Fibroblast of pulmonary artery (primary cell): ENCODE results near the gene PTPN23.

Experiments used
- DNase-seq: peaks from one replicate; pipeline ENCODE4 v3.0.0-alpha.2; 2010; ENCODE audit warnings: low read depth
- H3K4me3 ChIP-seq: replicated peaks from 2 replicates; pipeline ENCODE4 v1.5.1; 2011; ENCODE audit warnings: low read depth, mild to moderate bottlenecking, control low read depth, low read length, moderate library complexity
- TF ChIP-seq, protein P1 (sequence below): IDR thresholded peaks from 2 replicates; pipeline ENCODE4 v1.5.1; 2011; ENCODE audit warnings: mild to moderate bottlenecking, control low read depth, low read length, inconsistent platforms; ENCODE audit errors: missing control alignments

The PTPN23 gene

DNA sequence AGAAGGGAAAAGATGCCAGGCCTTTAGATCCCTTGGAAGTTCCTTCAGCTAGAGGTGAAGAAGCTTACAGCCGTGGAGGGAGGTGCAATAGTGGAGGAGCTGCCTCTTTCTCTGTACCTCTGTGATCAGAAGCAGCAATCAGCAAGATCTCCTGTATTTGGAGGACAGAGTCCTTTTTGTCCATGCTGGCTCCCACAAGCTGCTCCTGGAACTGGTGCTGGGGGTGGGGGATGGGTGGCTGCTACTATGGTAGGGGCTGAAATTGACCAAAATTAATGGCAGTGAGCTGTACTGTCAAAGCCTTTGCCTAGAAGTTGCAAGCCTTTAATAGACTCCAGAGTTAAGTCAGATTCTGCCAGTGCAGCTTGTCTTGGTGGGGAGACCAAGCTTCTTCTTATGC, 18.2 kb downstream of the PTPN23 start:
- TF ChIP-seq, protein P1, sequence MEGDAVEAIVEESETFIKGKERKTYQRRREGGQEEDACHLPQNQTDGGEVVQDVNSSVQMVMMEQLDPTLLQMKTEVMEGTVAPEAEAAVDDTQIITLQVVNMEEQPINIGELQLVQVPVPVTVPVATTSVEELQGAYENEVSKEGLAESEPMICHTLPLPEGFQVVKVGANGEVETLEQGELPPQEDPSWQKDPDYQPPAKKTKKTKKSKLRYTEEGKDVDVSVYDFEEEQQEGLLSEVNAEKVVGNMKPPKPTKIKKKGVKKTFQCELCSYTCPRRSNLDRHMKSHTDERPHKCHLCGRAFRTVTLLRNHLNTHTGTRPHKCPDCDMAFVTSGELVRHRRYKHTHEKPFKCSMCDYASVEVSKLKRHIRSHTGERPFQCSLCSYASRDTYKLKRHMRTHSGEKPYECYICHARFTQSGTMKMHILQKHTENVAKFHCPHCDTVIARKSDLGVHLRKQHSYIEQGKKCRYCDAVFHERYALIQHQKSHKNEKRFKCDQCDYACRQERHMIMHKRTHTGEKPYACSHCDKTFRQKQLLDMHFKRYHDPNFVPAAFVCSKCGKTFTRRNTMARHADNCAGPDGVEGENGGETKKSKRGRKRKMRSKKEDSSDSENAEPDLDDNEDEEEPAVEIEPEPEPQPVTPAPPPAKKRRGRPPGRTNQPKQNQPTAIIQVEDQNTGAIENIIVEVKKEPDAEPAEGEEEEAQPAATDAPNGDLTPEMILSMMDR = no peak
- no peak overlapping the region for H3K4me3 ChIP-seq

DNA sequence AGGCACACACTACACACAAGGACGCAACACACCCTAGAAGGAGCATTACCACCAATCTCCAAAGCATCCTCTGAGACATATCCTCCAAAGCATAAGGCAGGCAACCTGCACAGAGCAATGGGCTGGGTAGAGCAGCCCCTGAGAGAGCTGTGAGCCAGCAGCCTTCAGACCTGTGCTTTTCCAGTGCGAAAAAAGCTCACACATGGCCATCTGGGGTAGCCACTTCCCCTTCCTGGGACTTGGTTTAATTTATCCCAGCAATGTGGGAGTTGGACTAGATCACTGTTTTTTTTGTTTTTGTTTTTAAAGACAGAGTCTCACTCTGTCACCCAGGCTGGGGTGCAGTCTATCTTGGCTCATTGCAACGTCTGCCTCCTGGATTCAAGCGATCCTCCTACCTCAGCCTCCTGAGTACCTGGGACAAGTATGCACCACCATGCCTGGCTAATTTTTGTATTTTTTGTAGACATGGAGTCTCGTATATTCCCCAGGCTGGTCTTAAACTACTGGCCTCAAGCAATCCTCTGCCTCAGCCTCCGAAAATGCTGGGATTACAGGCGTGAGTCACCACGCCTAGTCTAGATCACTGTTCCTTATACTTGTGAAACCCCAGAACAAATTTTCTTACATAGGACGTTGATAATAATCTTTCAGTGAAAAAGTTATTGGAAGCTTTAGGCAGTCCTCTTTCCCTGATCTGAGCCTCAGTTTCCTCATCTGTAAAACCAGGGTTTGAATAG, 18.9 kb downstream of the PTPN23 start:
- no peak for DNase-seq
- no peak overlapping the region for H3K4me3 ChIP-seq
- TF ChIP-seq, protein P1 = no peak

More for the DNA sequence above, 18.2 kb downstream of the PTPN23 start:
- no peak for DNase-seq

DNA sequence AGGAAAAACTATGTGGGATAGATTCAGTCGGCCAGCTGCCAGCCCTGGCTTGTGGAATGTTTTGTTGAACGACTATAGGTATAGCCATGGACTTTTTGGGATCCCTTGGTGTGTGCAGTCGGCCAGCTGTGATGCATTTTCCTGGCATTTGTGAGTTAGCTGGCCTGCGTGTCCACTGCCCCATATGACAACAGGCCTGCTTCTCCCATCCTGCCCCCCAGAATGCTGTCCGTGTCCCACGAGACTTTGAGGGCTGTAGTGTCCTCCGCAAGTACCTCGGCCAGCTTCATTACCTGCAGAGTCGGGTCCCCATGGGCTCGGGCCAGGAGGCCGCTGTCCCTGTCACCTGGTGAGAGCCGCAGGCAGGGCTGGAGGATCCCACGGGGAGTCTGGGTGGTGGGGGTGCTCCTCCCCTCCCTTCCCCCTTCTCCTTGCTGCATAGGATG, 23.6 kb downstream of the PTPN23 start:
- no peak overlapping the region for H3K4me3 ChIP-seq
- no peak for DNase-seq
- TF ChIP-seq, protein P1 = no peak

DNA sequence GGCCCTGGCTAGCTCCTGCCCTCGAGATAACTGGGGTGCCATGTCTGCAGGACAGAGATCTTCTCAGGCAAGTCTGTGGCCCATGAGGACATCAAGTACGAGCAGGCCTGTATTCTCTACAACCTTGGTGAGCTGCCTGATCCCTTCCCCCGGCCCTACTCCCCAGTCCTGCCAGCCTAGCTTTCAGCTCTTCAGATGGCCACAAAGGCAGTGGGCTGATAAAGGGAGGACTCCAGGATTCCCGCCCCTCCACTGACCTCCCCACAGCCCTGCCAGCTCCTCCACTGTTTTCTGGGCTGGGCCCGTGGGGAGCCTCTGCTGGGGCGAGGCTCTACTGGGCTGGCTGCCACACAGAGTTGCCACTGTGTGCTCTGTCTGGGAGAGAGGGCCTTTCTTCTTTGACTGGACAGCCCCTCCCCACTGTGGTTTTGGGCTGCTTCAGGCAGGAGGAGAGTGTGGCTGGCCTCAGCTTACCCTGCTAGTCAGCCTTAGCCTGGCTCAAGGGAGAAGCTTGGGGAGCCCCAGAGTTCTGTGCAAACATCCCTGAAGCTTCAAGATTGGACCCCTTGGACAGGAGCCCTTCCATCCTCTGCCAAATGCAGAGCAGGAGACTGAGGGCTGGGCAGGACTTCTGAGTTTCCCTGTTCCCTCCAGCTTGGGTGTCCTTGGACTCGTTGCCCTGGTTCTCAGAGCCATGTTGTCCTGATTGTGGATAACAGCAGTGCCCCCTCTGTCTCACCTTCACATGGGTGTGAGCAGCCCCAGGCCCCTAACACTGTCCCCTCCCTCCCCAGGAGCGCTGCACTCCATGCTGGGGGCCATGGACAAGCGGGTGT, 24.4 kb downstream of the PTPN23 start:
- no peak overlapping the region for H3K4me3 ChIP-seq
- DNase-seq = peak; percentile 46
- TF ChIP-seq, protein P1 = no peak

DNA sequence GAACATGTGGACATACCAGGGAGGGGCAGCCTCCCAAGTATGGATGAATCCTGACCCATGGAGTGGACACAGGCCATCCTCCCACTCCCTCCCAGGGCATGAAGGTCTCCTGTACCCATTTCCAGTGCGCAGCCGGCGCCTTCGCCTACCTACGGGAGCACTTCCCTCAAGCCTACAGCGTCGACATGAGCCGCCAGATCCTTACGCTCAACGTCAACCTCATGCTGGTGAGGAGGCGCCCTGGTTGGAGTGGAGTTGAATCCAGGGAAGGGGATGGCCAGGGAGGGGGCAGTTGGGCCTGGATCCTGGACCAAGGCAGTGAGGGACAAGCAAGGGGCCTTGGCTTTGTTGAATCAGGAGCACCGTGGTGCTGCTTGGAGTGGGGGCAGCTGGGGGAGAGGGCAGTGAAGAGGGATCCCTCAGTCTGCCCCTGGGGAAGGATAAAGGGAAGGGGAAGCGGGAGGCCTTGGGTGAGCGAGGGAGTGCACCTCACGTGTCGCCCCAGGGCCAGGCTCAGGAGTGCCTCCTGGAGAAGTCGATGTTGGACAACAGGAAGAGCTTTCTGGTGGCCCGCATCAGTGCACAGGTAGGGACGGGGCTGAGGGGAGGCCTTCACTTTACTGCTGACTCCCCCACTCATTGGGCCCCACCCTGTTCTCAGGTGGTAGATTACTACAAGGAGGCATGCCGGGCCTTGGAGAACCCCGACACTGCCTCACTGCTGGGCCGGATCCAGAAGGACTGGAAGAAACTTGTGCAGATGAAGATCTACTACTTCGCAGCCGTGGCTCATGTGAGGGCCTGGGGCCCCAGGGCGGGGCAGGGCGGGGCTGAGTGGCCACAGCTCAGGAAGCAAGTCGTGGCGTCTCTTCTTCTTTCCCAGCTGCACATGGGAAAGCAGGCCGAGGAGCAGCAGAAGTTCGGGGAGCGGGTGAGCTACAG, 25.3 kb downstream of the PTPN23 start:
- no peak for DNase-seq
- no peak overlapping the region for H3K4me3 ChIP-seq
- TF ChIP-seq, protein P1 = no peak

DNA sequence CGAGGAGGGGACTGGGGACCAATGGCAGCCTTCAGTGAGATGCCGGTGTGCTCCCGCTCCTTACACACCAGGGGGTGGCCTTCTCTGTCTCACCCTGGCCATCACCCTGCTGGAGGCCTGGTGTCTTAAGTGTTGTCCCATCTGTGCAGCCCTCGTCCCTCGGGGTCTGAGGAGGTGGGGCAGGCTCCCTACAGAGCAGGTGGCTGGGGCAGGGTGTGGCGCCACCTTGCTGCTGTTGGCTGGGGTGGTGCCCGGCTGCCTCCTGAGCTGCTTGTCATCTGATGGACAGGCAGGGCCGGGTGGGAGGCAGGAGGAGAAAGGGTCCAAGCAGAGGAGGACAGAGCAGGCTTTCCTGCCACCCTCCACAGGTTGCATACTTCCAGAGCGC, 25.9 kb downstream of the PTPN23 start:
- no peak overlapping the region for H3K4me3 ChIP-seq
- TF ChIP-seq, protein P1 = no peak
- DNase-seq = no peak
